GM12878 (cell line): ENCODE measurements around the gene LTB4R2. TPM values are rescaled to one million over a fixed set of nuclear protein-coding genes. Genes with fewer than 3 reads are reported as not detected.

ENCODE experiments used
- ATAC-seq: fragments of 200-7000 bp; cut with Tn5 transposase; 3 replicates; pipeline ENCODE4 v1.9.1; 2020; ENCODE audit warnings: mild to moderate bottlenecking, moderate library complexity
- BruUV-seq: library from RNA; stranded (reverse); fragments of 400-500 nt; replicated peaks from 2 replicates; lab custom pipeline; 2021; lab: Mats Ljungman, UMichigan
- CTCF ChIA-PET: fragments of 300-600 bp; sonication (Branson Sonifier 250); formaldehyde crosslinking; extraction: SDS; loops from one replicate; lab custom pipeline; 2021; ENCODE audit warnings: inconsistent platforms; lab: Yijun Ruan, JAX
- POLR2A ChIA-PET: fragments of 350-600 bp; formaldehyde crosslinking; extraction: SDS; loops from one replicate; lab custom pipeline; 2021; ENCODE audit warnings: inconsistent platforms; lab: Charles Lee
- RAD21 ChIA-PET: fragments of 300-600 bp; sonication (Branson Sonifier 250); formaldehyde crosslinking; loops from one replicate; lab custom pipeline; 2023; ENCODE audit warnings: antibody characterized with exemption; ENCODE audit not compliant: unreplicated experiment; lab: Charles Lee
- SMC1A ChIA-PET: fragments of 300-600 bp; sonication (Branson Sonifier 250); formaldehyde crosslinking; loops from one replicate; lab custom pipeline; 2023; ENCODE audit not compliant: unreplicated experiment, uncharacterized antibody; lab: Charles Lee
- DNase-seq: peaks from one replicate; pipeline ENCODE4 v3.0.0-alpha.2; 2011; ENCODE audit warnings: low read depth, low spot score
- FAIRE-seq: peaks from 3 replicates; lab custom pipeline; 2011; peaks lifted over from hg19 to GRCh38; lab: Jason Lieb, UNC
- H2AFZ ChIP-seq: 2 replicates; pipeline ENCODE4 v1.6.0; 2011; ENCODE audit warnings: low read depth, low read length, control low read depth; ENCODE audit not compliant: control insufficient read depth
- H3K27ac ChIP-seq: 2 replicates; pipeline ENCODE4 v1.5.1; 2011; ENCODE audit warnings: control low read depth; ENCODE audit not compliant: control insufficient read depth, insufficient read depth
- H3K27me3 ChIP-seq, 2 experiments: replicated peaks in 1 of 2; 2 replicates each; pipeline versions ENCODE4 v1.6.0 to v1.6.1; 2011; ENCODE audit warnings: low read length in 1 of 2; ENCODE audit not compliant: control insufficient read depth in 2 of 2, insufficient read depth in 2 of 2
- H3K36me3 ChIP-seq, 2 experiments: 2 replicates each; pipeline ENCODE4 v1.5.1; 2011; ENCODE audit warnings: low read length in 1 of 2; ENCODE audit not compliant: control insufficient read depth in 2 of 2, insufficient read depth in 2 of 2
- H3K4me1 ChIP-seq: 2 replicates; pipeline ENCODE4 v1.6.1; 2011; ENCODE audit warnings: mild to moderate bottlenecking, low read length, moderate library complexity, mixed read lengths; ENCODE audit not compliant: control insufficient read depth, insufficient read depth
- H3K4me2 ChIP-seq: 2 replicates; pipeline ENCODE4 v1.6.0; 2011; ENCODE audit warnings: control low read depth; ENCODE audit not compliant: control insufficient read depth, insufficient read depth
- H3K4me3 ChIP-seq: fragments of 200-600 bp; sonication (generic); 2 replicates; pipeline ENCODE4 v1.5.1; 2016
- H3K79me2 ChIP-seq: 2 replicates; pipeline ENCODE4 v1.6.0; 2011; ENCODE audit warnings: low read length; ENCODE audit not compliant: control insufficient read depth, insufficient read depth
- H3K9ac ChIP-seq: 2 replicates; pipeline ENCODE4 v1.8.0; 2011; ENCODE audit warnings: low read length, control low read depth, mixed read lengths; ENCODE audit not compliant: control insufficient read depth, insufficient read depth
- H3K9me3 ChIP-seq: replicated peaks from 3 replicates; pipeline ENCODE4 v1.5.1; 2011; ENCODE audit warnings: mild to moderate bottlenecking, low read length; ENCODE audit not compliant: control insufficient read depth, insufficient read depth
- H4K20me1 ChIP-seq: 2 replicates; pipeline ENCODE4 v1.6.0; 2011; ENCODE audit not compliant: control insufficient read depth, insufficient read depth
- IKZF2 ChIP-seq, 2 experiments: fragments of 450-650 bp; IDR thresholded peaks; 2 replicates each; pipeline ENCODE4 v1.6.1; 2017; ENCODE audit warnings: mild to moderate bottlenecking in 2 of 2, moderate library complexity in 2 of 2
- ZNF207 ChIP-seq: fragments of 450-650 bp; IDR thresholded peaks from 2 replicates; pipeline ENCODE4 v1.6.1; 2014; ENCODE audit warnings: antibody characterized with exemption, mild to moderate bottlenecking, borderline replicate concordance
- WGBS: methylation state at CpG from one replicate; pipeline ENCODE4 v1.1.6; 2016; ENCODE audit warnings: low lambda C conversion rate; ENCODE audit not compliant: insufficient replicate concordance, insufficient coverage; ENCODE audit errors: missing lambda C conversion rate; 5-methylcytosine and 5-hydroxymethylcytosine counted together
- in situ Hi-C: fragments of 300-500 bp; cut with MboI; formaldehyde crosslinking; loops from 9 replicates; pipeline ENCODE4 v1.14.3; 2018; ENCODE audit warnings: mixed read lengths
- intact Hi-C: fragments of 100-400 bp; cut with micrococcal nuclease; formaldehyde crosslinking; loops from one replicate; pipeline ENCODE4 v1.14.2; 2022; ENCODE audit not compliant: unreplicated experiment
- polyA plus RNA-seq, 11 experiments: library from polyadenylated mRNA; depleted of rRNA in 4 of 11; unstranded in 6 of 11; stranded (reverse) in 5 of 11; fragments of >200 nt; fragmentation: Nextera tagmentation in 4 of 11; fragmentation: Illumina TruSeq in 1 of 11; extraction: Ambion mirVana in 4 of 11; extraction: Trizol in 1 of 11; gene quantifications; 1 replicate in 1 of 11; 2 replicates in 10 of 11; pipeline versions ENCODE4 v1.2.1 to v1.2.3, GENCODE V29; 2011 to 2016; ENCODE audit warnings: inconsistent platforms in 2 of 11, missing spikeins in 2 of 11, low read depth in 1 of 11
- total RNA-seq, 4 experiments: library from RNA; depleted of rRNA in 3 of 4; stranded (reverse); fragments of >200 nt in 3 of 4; fragmentation: Illumina TruSeq in 1 of 4; extraction: Trizol in 1 of 4; gene quantifications; 2 replicates each; pipeline versions ENCODE4 v1.2.1 to v1.2.3, GENCODE V29; 2013 to 2021
- TF ChIP-seq, protein P1 (sequence below): fragments of 450-650 bp; IDR thresholded peaks from 2 replicates; pipeline ENCODE4 v1.6.1; 2017; ENCODE audit warnings: low read depth, mild to moderate bottlenecking, moderate library complexity

The LTB4R2 gene
- total and polyA plus RNA-seq, 10 of the 15 experiments (the other 5 are each of a cell fraction or from before 2014, with no cell fraction given), result 0.06 to 16.0 (median 2.6) TPM

DNA sequence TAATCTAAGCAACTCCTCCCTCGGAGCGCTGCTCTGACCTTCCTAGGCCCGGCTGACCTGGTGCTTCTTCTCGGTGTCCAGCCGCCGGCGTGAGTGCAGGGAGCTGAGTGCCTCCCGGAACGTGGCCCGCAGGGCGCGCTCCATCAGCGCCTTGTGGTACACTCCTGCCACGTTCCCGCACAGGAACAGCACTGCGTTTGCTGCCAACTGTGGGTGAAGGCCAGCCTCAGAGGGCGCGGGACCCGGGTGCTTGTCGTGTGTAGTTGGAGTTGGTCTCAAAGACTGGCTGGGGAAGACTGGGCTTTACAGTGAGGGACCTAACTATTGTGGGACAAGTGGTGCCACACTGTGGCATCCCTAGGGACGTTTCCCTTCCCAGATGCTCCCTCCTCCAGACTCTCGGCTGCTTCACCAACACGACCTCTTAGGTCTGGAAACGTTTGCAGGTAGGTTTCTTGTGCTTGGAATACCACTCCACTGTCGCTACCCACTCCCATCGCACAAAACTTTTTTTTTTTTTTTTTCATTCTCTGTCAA lies 21.9 kb downstream of the LTB4R2 start:
- intact Hi-C loops, result loop anchor here (1.0 to 5.0 kb wide), 2 partner anchors 36 to 88 kb away; partner anchors contain the start of gene NFATC4
- BruUV-seq, result no TSS peak
- in situ Hi-C loops, result loop anchor here (5.0 kb wide), 1 partner anchor 101 kb away; no protein-coding TSS in a partner anchor
- no peaks in the 10 kb centered on the region; a peak in 1 of 4 replicates for H3K36me3 ChIP-seq
- ChIA-PET RAD21 (interaction anchor here (0.6 to 5.0 kb wide), 12 partner anchors 13 to 741 kb away, joined by 3 to 141 read pairs (median 4); partner anchors contain the start of genes CBLN3, CIDEB, KHNYN and LTB4R2), SMC1A (interaction anchor here (0.5 to 4.9 kb wide), 9 partner anchors 21 to 1155 kb away, joined by 3 to 77 read pairs (median 5); partner anchors contain the start of genes CBLN3, CIDEB and KHNYN), POLR2A (interaction anchor here (0.7 to 4.0 kb wide), 6 partner anchors 18 to 441 kb away, joined by 3 to 42 read pairs (median 3); partner anchors contain the start of genes CBLN3 and KHNYN), CTCF (interaction anchor here (0.6 to 16.6 kb wide), 16 partner anchors 9 to 626 kb away, joined by 3 to 452 read pairs (median 20); partner anchors contain the start of genes CBLN3, CIDEB, KHNYN and LTB4R)
- FAIRE-seq, result no peak
- H3K9me3 ChIP-seq, result no peaks in the 10 kb centered on the region
- no peak for TF ChIP-seq ZNF207
- TF ChIP-seq IKZF2 (IDR thresholded peaks at IDR 0.05), result peak; percentile 39 to 42; a peak in 1 of 4 replicates
- TF ChIP-seq, protein P1, sequence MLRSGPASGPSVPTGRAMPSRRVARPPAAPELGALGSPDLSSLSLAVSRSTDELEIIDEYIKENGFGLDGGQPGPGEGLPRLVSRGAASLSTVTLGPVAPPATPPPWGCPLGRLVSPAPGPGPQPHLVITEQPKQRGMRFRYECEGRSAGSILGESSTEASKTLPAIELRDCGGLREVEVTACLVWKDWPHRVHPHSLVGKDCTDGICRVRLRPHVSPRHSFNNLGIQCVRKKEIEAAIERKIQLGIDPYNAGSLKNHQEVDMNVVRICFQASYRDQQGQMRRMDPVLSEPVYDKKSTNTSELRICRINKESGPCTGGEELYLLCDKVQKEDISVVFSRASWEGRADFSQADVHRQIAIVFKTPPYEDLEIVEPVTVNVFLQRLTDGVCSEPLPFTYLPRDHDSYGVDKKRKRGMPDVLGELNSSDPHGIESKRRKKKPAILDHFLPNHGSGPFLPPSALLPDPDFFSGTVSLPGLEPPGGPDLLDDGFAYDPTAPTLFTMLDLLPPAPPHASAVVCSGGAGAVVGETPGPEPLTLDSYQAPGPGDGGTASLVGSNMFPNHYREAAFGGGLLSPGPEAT, result 0 out of 2 replicates have a peak, but pooled peaks have one; percentile 31
- no peak overlapping the region for H3K4me3 ChIP-seq
- no peaks in the 10 kb centered on the region for H3K79me2 ChIP-seq
- H3K4me1 ChIP-seq, result peaks cover 18% of the 10 kb centered on the region
- no peak for ATAC-seq
- no peak overlapping the region for H2AFZ ChIP-seq
- H3K27me3 ChIP-seq, result peaks cover 2 to 12% of the 10 kb centered on the region in 2 experiments; a peak in 3 of 4 replicates
- WGBS, result 52% methylated on average over 26 of the region's 26 CpGs
- H3K4me2 ChIP-seq, result no peak overlapping the region
- no peak overlapping the region for H3K9ac ChIP-seq
- H3K27ac ChIP-seq, result no peak overlapping the region
- no peak for DNase-seq
- H4K20me1 ChIP-seq, result no peaks in the 10 kb centered on the region
